D721Med (cell line): Measurements from ENCODE around the gene LEKR1.

ENCODE experiments used
- DNase-seq: peaks from one replicate; pipeline ENCODE4 v3.0.0; 2011; ENCODE audit warnings: low spot score; ENCODE audit not compliant: insufficient read length
- FAIRE-seq: peaks from 2 replicates; lab custom pipeline; 2011; peaks lifted over from hg19 to GRCh38; lab: Jason Lieb, UNC
- TF ChIP-seq, protein P1 (sequence below): IDR thresholded peaks from 2 replicates; pipeline ENCODE4 v1.5.1; 2012; ENCODE audit warnings: mild to moderate bottlenecking, control low read depth; ENCODE audit not compliant: insufficient read depth; ENCODE audit errors: missing control alignments

Gene LEKR1

DNA sequence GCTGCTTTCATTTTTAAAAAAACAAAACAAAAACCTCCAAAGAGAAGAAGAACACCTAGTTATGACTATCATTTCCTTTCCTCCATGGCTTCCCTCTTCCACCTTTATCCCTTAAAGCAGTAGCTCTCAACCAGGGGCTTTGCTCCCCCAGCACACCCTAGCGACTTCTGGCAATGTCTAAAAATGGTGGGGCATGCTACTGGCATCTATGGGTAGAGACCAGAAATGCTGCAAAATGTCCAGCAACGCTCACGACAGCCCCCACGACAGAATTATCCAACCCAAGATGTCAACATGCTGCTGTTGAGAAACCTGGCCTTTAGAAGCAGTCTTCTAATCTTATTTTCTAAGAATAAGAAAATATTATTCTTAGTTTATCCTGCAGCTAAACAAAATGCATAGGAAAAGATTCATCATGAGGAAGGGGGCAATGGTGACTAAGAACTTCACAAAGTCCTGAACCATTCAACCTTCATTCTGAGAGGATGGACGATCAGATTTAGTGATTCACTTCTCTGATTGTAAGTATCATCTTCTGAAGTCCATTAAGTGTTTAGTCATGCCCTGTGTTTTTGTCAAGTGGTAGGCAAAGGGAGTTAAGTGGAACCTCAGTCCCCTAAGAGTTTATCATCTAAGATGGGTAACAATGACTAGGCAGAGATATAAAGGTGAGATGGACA lies 252.1 kb downstream of the LEKR1 start:
- FAIRE-seq = no peak
- TF ChIP-seq, protein P1, sequence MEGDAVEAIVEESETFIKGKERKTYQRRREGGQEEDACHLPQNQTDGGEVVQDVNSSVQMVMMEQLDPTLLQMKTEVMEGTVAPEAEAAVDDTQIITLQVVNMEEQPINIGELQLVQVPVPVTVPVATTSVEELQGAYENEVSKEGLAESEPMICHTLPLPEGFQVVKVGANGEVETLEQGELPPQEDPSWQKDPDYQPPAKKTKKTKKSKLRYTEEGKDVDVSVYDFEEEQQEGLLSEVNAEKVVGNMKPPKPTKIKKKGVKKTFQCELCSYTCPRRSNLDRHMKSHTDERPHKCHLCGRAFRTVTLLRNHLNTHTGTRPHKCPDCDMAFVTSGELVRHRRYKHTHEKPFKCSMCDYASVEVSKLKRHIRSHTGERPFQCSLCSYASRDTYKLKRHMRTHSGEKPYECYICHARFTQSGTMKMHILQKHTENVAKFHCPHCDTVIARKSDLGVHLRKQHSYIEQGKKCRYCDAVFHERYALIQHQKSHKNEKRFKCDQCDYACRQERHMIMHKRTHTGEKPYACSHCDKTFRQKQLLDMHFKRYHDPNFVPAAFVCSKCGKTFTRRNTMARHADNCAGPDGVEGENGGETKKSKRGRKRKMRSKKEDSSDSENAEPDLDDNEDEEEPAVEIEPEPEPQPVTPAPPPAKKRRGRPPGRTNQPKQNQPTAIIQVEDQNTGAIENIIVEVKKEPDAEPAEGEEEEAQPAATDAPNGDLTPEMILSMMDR = no peak
- no peak for DNase-seq

DNA sequence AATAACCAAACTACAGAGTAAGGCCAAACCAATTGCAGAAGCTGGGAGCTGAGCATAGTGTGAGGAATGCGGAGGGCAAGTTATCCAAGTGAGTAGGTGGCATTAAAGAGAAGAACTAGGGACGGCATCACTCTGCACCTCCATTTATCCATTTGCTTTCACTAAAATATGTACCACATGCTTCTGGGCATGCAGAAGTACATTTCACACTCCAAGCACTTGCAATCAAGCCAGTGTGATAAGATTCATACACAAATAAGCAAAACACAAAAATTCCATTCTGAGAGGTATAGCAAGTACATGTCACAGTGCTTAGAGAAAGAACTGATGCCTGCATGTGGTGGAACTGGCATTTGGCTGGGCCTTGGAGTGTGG lies 252.6 kb downstream of the LEKR1 start:
- no peak for DNase-seq
- no peak for FAIRE-seq
- TF ChIP-seq, protein P1 = no peak

DNA sequence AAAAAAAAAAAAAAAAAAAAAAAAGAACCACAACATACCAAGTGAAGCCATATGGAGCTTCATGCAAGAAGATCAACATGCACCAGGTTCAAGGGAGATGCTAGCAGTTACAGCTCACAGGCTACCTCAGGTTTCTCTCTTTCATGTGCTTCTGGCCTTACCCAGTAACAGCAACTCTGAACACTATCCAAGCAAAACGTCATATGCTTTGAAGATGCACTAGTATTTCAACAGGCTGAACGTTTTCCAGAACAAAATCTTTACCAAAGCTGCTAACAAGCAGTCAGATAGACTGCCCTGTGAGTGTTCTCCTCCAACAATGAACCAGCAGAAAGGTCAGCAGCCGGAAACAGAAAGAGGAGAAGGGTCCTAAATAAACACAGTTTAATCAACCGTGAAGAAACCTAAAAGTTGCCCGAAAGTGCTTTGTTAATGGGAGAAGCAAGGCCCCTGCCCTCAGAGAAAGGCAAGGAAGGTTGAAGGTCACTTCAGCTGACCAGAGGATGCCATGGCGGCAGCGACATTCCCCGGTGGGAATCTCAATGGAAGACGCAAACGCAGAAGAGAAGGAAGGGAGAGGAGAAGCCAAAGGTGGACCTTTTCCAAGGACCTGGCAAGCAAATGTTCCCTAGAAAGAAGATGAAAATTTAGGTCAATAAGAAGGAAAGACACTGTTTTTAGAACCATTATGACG lies 253.7 kb downstream of the LEKR1 start:
- no peak for DNase-seq
- FAIRE-seq = no peak
- TF ChIP-seq, protein P1 = no peak

DNA sequence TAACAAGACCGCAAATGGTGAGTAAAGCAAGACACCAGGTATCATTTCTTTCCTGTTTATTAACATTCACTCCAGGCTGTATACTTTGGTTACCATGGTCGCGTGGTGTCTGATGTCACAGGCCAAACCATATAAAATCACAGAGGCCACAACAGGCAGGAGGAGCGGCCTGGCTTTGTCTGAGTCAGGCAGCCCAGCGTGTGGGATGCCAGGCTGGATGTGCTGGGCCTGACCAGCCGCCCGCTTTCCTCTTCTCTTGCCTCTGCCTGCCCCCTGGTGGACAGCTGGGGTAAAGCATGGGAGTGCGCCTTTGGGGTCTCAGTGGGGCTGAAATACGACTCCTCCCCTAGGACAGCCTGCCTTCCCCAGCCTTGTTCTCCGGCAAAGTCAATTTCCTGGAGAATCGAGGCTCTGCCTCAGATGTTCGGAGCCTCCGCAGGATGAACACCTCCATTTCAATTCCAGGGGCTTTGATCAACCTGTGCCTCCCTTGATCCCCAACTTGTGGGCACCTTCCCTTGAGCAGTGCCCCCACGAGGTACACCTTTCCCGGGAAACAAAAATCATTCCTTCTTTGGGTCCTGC lies 255.6 kb downstream of the LEKR1 start:
- TF ChIP-seq, protein P1 = peak; percentile 85
- FAIRE-seq (no peak), DNase-seq (peak; percentile 54)

- no peak for FAIRE-seq
Measured at GRCh38 chr3:157082305-157082982, 256.3 kb downstream of the LEKR1 start.

DNA sequence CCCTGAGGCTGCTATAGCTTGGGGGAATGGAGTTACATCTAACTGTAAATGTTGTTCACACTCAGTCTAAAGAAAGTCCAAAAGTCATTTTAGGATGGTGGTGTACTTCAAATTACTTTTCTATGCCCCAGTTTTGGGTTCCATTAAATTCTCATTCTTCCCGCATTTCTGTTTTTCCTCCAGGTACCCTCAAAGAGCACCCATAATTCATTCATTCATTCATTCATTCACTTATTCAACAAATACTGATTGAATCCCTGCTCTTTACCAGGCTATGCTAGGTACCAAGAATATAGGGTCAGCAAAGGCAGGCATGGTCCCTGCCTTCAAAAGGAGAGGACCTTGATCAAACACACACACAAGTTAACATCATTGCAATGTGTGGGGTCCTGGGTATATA lies 257.7 kb downstream of the LEKR1 start:
- FAIRE-seq = no peak
- no peak for DNase-seq
- TF ChIP-seq, protein P1 = no peak

More at GRCh38 chr3:157082305-157082982, 256.3 kb downstream of the LEKR1 start:
- DNase-seq = no peak
- TF ChIP-seq, protein P1 = no peak
